K562 (cell line): Measurements from ENCODE around the gene PIK3CD. TPM values are rescaled to one million over a fixed set of nuclear protein-coding genes. Genes with fewer than 3 reads are reported as not detected.

Experiments used
- ATAC-seq: fragments of 200-7000 bp; cut with Tn5 transposase; 3 replicates; pipeline ENCODE4 v1.9.1; 2020; ENCODE audit warnings: moderate library complexity
- BruUV-seq: library from RNA; stranded (reverse); fragments of 400-500 nt; replicated peaks from 2 replicates; lab custom pipeline; 2021; lab: Mats Ljungman, UMichigan
- CTCF ChIA-PET: fragments of 300-600 bp; formaldehyde crosslinking; extraction: SDS; loops from one replicate; lab custom pipeline; 2021; ENCODE audit warnings: low intra/inter-chr PET ratio; lab: Yijun Ruan, JAX
- POLR2A ChIA-PET: fragments of 300-600, 350-650 bp; sonication (Branson Sonifier 250); formaldehyde crosslinking; extraction: SDS; loops from one replicate; lab custom pipeline; 2021; ENCODE audit warnings: antibody characterized with exemption, inconsistent platforms; lab: Yijun Ruan, JAX
- DNase-seq, 4 experiments: peaks; one replicate each; pipeline versions ENCODE4 v3.0.0 to v3.0.0-alpha.2; 2011 to 2018; ENCODE audit warnings: low spot score in 3 of 4, mixed read lengths in 3 of 4; ENCODE audit errors: extremely low read depth in 1 of 4
- FAIRE-seq: peaks from 2 replicates; lab custom pipeline; 2011; peaks lifted over from hg19 to GRCh38; lab: Jason Lieb, UNC
- H2AFZ ChIP-seq: 2 replicates; pipeline ENCODE4 v1.6.0; 2011; ENCODE audit warnings: low read depth, low read length, control low read depth, inconsistent platforms
- H3K27ac ChIP-seq: fragments of 200-600 bp; 3 replicates; pipeline ENCODE4 v1.8.0; 2011; ENCODE audit warnings: low read depth, mild to moderate bottlenecking, control low read depth, inconsistent platforms, low read length, moderate library complexity, mixed read lengths; ENCODE audit errors: extremely low read depth
- H3K27me3 ChIP-seq, 2 experiments: fragments of 300-600 bp in 1 of 2; 2 replicates in 1 of 2; 3 replicates in 1 of 2; pipeline versions ENCODE4 v1.6.0 to v1.8.0; 2011; ENCODE audit warnings: inconsistent platforms in 2 of 2, low read length in 2 of 2, mild to moderate bottlenecking in 1 of 2, mixed read lengths in 1 of 2, moderate library complexity in 1 of 2; ENCODE audit not compliant: control insufficient read depth in 2 of 2, insufficient read depth in 2 of 2
- H3K36me3 ChIP-seq: fragments of 300-600 bp; 3 replicates; pipeline ENCODE4 v1.8.0; 2011; ENCODE audit warnings: mild to moderate bottlenecking, low read length, inconsistent platforms; ENCODE audit not compliant: control insufficient read depth, insufficient read depth
- H3K4me1 ChIP-seq, 2 experiments: fragments of 200-600 bp in 1 of 2; replicated peaks in 1 of 2; 2 replicates in 1 of 2; 3 replicates in 1 of 2; pipeline versions ENCODE4 v1.5.1 to v1.8.0; 2011; ENCODE audit warnings: inconsistent platforms in 2 of 2, low read length in 2 of 2, mild to moderate bottlenecking in 1 of 2, mixed read lengths in 1 of 2, moderate library complexity in 1 of 2; ENCODE audit not compliant: control insufficient read depth in 2 of 2, insufficient read depth in 2 of 2
- H3K4me2 ChIP-seq: 2 replicates; pipeline ENCODE4 v1.6.1; 2011; ENCODE audit warnings: low read length, control low read depth, inconsistent platforms, mixed read lengths; ENCODE audit not compliant: insufficient read depth
- H3K4me3 ChIP-seq: fragments of 200-600 bp; sonication (generic), shearing (Covaris generic); 2 replicates; pipeline ENCODE4 v1.5.1; 2016; ENCODE audit warnings: control low read depth, inconsistent platforms
- H3K79me2 ChIP-seq: fragments of 200-600 bp; 3 replicates; pipeline ENCODE4 v1.8.0; 2011; ENCODE audit warnings: low read length, inconsistent platforms; ENCODE audit not compliant: control insufficient read depth, insufficient read depth
- H3K9ac ChIP-seq, 2 experiments: 2 replicates each; pipeline versions ENCODE4 v1.6.0 to v1.6.1; 2011; ENCODE audit warnings: low read depth in 2 of 2, low read length in 2 of 2, control low read depth in 1 of 2, inconsistent platforms in 1 of 2, mild to moderate bottlenecking in 1 of 2, mixed read lengths in 1 of 2; ENCODE audit not compliant: insufficient read depth in 1 of 2
- H3K9me1 ChIP-seq: one replicate; pipeline ENCODE4 v1.6.0; 2011; ENCODE audit warnings: inconsistent platforms, mild to moderate bottlenecking, low read length, moderate library complexity; ENCODE audit not compliant: control insufficient read depth, insufficient read depth
- H3K9me3 ChIP-seq: replicated peaks from 2 replicates; pipeline ENCODE4 v1.5.1; 2011; ENCODE audit warnings: low read depth, low read length, inconsistent platforms; ENCODE audit not compliant: control insufficient read depth, insufficient read depth
- H4K20me1 ChIP-seq: replicated peaks from 2 replicates; pipeline ENCODE4 v1.6.1; 2011; ENCODE audit warnings: low read length, inconsistent platforms, mixed read lengths; ENCODE audit not compliant: control insufficient read depth, insufficient read depth
- CREB5 ChIP-seq: fragments of 250-450 bp; sonication (Bioruptor Pico); IDR thresholded peaks from 2 replicates; pipeline ENCODE4 v1.5.0; 2020; ENCODE audit warnings: mild to moderate bottlenecking
- GTF3C2 ChIP-seq: IDR thresholded peaks from 3 replicates; pipeline ENCODE4 v1.6.1; 2011; ENCODE audit warnings: borderline replicate concordance, mild to moderate bottlenecking, moderate library complexity; ENCODE audit not compliant: insufficient read length; ENCODE audit errors: extremely low read depth
- KDM1A ChIP-seq, 2 experiments: fragments of 450-650 bp; IDR thresholded peaks; 2 replicates each; pipeline ENCODE4 v1.6.1; 2016; ENCODE audit warnings: mild to moderate bottlenecking in 2 of 2
- REST ChIP-seq, 2 experiments: fragments of 450-650 bp; formaldehyde crosslinking in 1 of 2; IDR thresholded peaks; 2 replicates each; pipeline versions ENCODE4 v1.4.0 to v1.6.1; 2014 to 2020; ENCODE audit warnings: mild to moderate bottlenecking in 2 of 2, borderline replicate concordance in 1 of 2, low read depth in 1 of 2
- SMARCA4 ChIP-seq: fragments of 450-650 bp; IDR thresholded peaks from 2 replicates; pipeline ENCODE4 v1.6.1; 2016
- SMC3 ChIP-seq: conservative IDR thresholded peaks from 2 replicates; pipeline ENCODE4 v1.6.1; 2011; ENCODE audit warnings: low read depth, low read length, improper control_type of control experiment; ENCODE audit not compliant: insufficient read depth
- SRF ChIP-seq, 2 experiments: fragments of 250-450, 450-650 bp in 1 of 2; sonication (Bioruptor Pico) in 1 of 2; sonication (generic) in 1 of 2; formaldehyde crosslinking; IDR thresholded peaks; 2 replicates each; pipeline versions ENCODE4 v1.5.0 to v1.5.1; 2020 to 2022; ENCODE audit warnings: mild to moderate bottlenecking in 1 of 2, missing genetic modification reagents in 1 of 2
- ZNF717 ChIP-seq: fragments of 250-450 bp; sonication (Bioruptor Pico); IDR thresholded peaks from 2 replicates; pipeline ENCODE4 v1.5.0; 2021
- WGBS: fragments of 100-300 bp; shearing (Covaris generic); methylation state at CpG from one replicate; pipeline ENCODE4 v1.1.6; 2016; ENCODE audit warnings: low coverage, mixed read lengths; ENCODE audit not compliant: insufficient coverage; ENCODE audit errors: missing lambda C conversion rate; 5-methylcytosine and 5-hydroxymethylcytosine counted together
- in situ Hi-C: fragments of 300-500 bp; cut with MboI; formaldehyde crosslinking; loops from 4 replicates; pipeline ENCODE4 v1.15.0; 2018; ENCODE audit warnings: inconsistent platforms, mixed read lengths
- intact Hi-C: fragments of 100-400 bp; cut with micrococcal nuclease; formaldehyde crosslinking; loops from 2 replicates; pipeline ENCODE4 v1.14.2; 2022
- polyA plus RNA-seq, 8 experiments: library from polyadenylated mRNA; depleted of rRNA in 4 of 8; stranded (reverse) in 5 of 8; unstranded in 3 of 8; fragments of >200 nt; fragmentation: Nextera tagmentation in 2 of 8; fragmentation: Illumina TruSeq in 1 of 8; extraction: Ambion mirVana in 2 of 8; extraction: Trizol in 1 of 8; gene quantifications; 2 replicates each; pipeline versions ENCODE4 v1.2.1 to v1.2.3, GENCODE V29; 2011 to 2014; ENCODE audit warnings: inconsistent platforms in 1 of 8, missing spikeins in 1 of 8
- total RNA-seq, 7 experiments: library from RNA; depleted of rRNA in 6 of 7; stranded (reverse); fragments of >200 nt in 6 of 7; fragmentation: Illumina TruSeq in 2 of 7; extraction: Trizol in 2 of 7; gene quantifications; 2 replicates each; pipeline versions ENCODE4 v1.2.1 to v1.2.3, GENCODE V29; 2011 to 2021; ENCODE audit warnings: low replicate concordance in 1 of 7

The PIK3CD gene
- total and polyA plus RNA-seq, 9 of the 15 experiments (the other 6 are each of a cell fraction or from before 2014, with no cell fraction given) = 1.8 to 20.8 (median 7.2) TPM

GRCh38 chr1:9701665-9702064 is 50.1 kb downstream of the PIK3CD start:
- in situ Hi-C loops = no loop called here
- H3K4me3 ChIP-seq = no peak overlapping the region
- H3K9me3 ChIP-seq = no peaks in the 10 kb centered on the region
- H4K20me1 ChIP-seq = no peaks in the 10 kb centered on the region
- DNase-seq (no peak), ATAC-seq (no peak), FAIRE-seq (no peak)
- WGBS = 33% methylated on average over 3 of the region's 4 CpGs
- intact Hi-C loops = loop anchor here (2.0 kb wide), 1 partner anchor 17 kb away; no protein-coding TSS in a partner anchor
- CTCF ChIA-PET = interaction anchor here (0.9 kb wide), 1 partner anchor 14 kb away, joined by 3 read pairs; no protein-coding TSS in a partner anchor
- H3K4me2 ChIP-seq = no peak overlapping the region
- no peaks in the 10 kb centered on the region for H3K9me1 ChIP-seq
- H3K36me3 ChIP-seq = no peaks in the 10 kb centered on the region
- no peaks in the 10 kb centered on the region for H3K79me2 ChIP-seq
- POLR2A ChIA-PET = no interaction called here
- H3K27ac ChIP-seq = no peak overlapping the region
- H2AFZ ChIP-seq = no peak overlapping the region
- H3K9ac ChIP-seq = no peak overlapping the region
- H3K27me3 ChIP-seq = no peaks in the 10 kb centered on the region
- peaks cover 3% of the 10 kb centered on the region in 2 experiments; a peak in 4 of 5 replicates for H3K4me1 ChIP-seq
- no TSS peak for BruUV-seq
- TF ChIP-seq SMARCA4 = no peak
- TF ChIP-seq SRF (CRISPR knock-in tag; IDR thresholded peaks at IDR 0.05) = no peak
- no peak for TF ChIP-seq ZNF717
- no peak for TF ChIP-seq KDM1A (IDR thresholded peaks at IDR 0.05)
- no peak for TF ChIP-seq SMC3
- no peak for TF ChIP-seq REST (IDR thresholded peaks at IDR 0.05; ENCODE audit: borderline replicate concordance)
- TF ChIP-seq REST (CRISPR knock-in tag; IDR thresholded peaks at IDR 0.05; ENCODE audit: low read depth) = no peak
- TF ChIP-seq GTF3C2 = no peak
- TF ChIP-seq CREB5 = no peak
